Osteocyte (in vitro differentiated cells): ENCODE data around the gene SETD6. TPM values are rescaled to one million over a fixed set of nuclear protein-coding genes. Genes with fewer than 3 reads are reported as not detected.

Experiments used
- DNase-seq: peaks from one replicate; pipeline ENCODE4 v3.0.0; 2021; ENCODE audit warnings: mixed read lengths; ENCODE audit not compliant: unreplicated experiment; ENCODE audit errors: extremely low spot score
- H3K27ac Mint-ChIP-seq: one replicate; pipeline ENCODE4 v1.8.0; 2021; ENCODE audit warnings: mild to moderate bottlenecking, mixed read lengths; ENCODE audit not compliant: unreplicated experiment
- H3K27me3 Mint-ChIP-seq: one replicate; pipeline ENCODE4 v1.8.0; 2021; ENCODE audit warnings: mixed read lengths; ENCODE audit not compliant: unreplicated experiment
- H3K36me3 Mint-ChIP-seq: one replicate; pipeline ENCODE4 v1.8.0; 2021; ENCODE audit warnings: mixed read lengths; ENCODE audit not compliant: unreplicated experiment
- H3K4me1 Mint-ChIP-seq: one replicate; pipeline ENCODE4 v1.8.0; 2021; ENCODE audit warnings: mixed read lengths; ENCODE audit not compliant: unreplicated experiment
- H3K4me3 Mint-ChIP-seq: one replicate; pipeline ENCODE4 v1.8.0; 2021; ENCODE audit warnings: mild to moderate bottlenecking, moderate library complexity, mixed read lengths; ENCODE audit not compliant: unreplicated experiment
- H3K9me3 Mint-ChIP-seq: one replicate; pipeline ENCODE4 v1.8.0; 2021; ENCODE audit warnings: mixed read lengths; ENCODE audit not compliant: unreplicated experiment
- total RNA-seq: library from RNA; stranded (reverse); gene quantifications from 2 replicates; pipeline ENCODE4 v1.2.1, GENCODE V29; 2021
- TF ChIP-seq, protein P1 (sequence below): fragments of 200-600 bp; sonication (generic); IDR thresholded peaks from 2 replicates; pipeline ENCODE4 v1.5.0; 2021; ENCODE audit warnings: antibody characterized with exemption, mild to moderate bottlenecking, moderate library complexity

Gene SETD6
- total RNA-seq, 1 donor from 2014 or later: 19.9 TPM

DNA sequence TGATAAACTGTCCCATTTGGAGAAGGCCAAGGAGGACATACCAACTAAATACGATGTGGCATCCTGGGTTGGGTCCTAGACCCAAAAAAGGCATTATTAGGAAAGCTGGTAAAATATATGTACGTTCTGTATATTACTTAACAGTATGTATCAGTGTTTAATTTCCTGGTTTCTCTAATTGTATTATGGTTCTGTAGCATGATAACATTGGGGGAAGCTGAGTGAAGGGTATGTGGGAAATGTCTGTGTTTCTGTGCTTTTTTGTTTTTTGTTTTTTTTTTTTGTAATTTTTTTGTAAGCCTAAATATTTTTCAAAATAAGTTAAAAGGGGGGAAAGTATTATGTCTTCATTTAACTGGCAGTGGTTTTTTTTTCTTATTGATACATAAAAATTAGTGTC lies 36.9 kb upstream of the SETD6 start:
- Mint-ChIP-seq H3K36me3 (no peaks in the 10 kb centered on the region), H3K4me1 (peaks cover 5% of the 10 kb centered on the region), H3K27ac (no peak overlapping the region), H3K4me3 (no peak overlapping the region), H3K27me3 (peaks cover 32% of the 10 kb centered on the region), H3K9me3 (no peaks in the 10 kb centered on the region)
- TF ChIP-seq, protein P1, sequence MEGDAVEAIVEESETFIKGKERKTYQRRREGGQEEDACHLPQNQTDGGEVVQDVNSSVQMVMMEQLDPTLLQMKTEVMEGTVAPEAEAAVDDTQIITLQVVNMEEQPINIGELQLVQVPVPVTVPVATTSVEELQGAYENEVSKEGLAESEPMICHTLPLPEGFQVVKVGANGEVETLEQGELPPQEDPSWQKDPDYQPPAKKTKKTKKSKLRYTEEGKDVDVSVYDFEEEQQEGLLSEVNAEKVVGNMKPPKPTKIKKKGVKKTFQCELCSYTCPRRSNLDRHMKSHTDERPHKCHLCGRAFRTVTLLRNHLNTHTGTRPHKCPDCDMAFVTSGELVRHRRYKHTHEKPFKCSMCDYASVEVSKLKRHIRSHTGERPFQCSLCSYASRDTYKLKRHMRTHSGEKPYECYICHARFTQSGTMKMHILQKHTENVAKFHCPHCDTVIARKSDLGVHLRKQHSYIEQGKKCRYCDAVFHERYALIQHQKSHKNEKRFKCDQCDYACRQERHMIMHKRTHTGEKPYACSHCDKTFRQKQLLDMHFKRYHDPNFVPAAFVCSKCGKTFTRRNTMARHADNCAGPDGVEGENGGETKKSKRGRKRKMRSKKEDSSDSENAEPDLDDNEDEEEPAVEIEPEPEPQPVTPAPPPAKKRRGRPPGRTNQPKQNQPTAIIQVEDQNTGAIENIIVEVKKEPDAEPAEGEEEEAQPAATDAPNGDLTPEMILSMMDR: no peak
- no peak for DNase-seq

DNA sequence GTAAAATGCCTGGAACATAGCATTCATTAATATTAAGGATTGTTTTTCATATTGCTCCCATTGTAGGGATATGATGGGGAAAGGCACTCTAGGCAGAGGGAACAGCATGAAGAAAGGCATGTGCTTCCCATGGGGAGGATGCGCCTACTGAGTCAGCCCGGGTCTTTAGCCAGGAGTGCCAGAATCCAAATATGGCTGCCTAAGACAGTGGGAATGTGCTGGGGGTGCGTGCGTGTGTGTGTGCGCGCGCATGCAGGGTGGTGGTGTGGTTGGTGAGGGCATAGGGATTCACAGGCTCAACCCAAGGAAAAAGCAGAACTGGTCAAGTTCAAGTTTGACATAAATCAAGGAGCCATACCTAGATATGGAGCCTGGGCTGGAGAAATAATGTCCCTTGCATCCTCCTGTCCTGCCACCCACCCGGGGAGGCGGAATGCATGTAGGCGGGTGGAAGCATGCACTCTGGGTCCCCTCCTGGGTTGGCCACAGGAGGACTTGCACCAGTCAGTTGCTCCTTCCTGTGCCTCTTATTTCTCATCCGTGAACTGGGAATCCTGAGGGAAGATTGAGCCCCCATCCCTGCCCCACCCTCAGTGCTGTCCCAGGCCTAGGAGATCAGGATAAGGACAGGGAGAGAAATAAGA lies 34.0 kb upstream of the SETD6 start:
- TF ChIP-seq, protein P1: no peak
- Mint-ChIP-seq H3K4me3 (no peak overlapping the region), H3K9me3 (no peaks in the 10 kb centered on the region), H3K27ac (no peak overlapping the region), H3K27me3 (peaks cover 20% of the 10 kb centered on the region), H3K36me3 (no peaks in the 10 kb centered on the region), H3K4me1 (no peaks in the 10 kb centered on the region)
- DNase-seq: no peak

- no peaks in the 10 kb centered on the region for H3K36me3 Mint-ChIP-seq
- DNase-seq: no peak
These were observed 33.4 kb upstream of the SETD6 start for GRCh38 chr16:58481931-58482330.

GRCh38 chr16:58485184-58485887 lies 30.0 kb upstream of the SETD6 start:
- no peak for DNase-seq
- H3K27ac Mint-ChIP-seq: no peak overlapping the region
- TF ChIP-seq, protein P1: no peak
- H3K27me3 Mint-ChIP-seq: peaks cover 6% of the 10 kb centered on the region
- no peak overlapping the region for H3K4me3 Mint-ChIP-seq
- H3K4me1 Mint-ChIP-seq: no peaks in the 10 kb centered on the region
- no peaks in the 10 kb centered on the region for H3K9me3 Mint-ChIP-seq
- H3K36me3 Mint-ChIP-seq: no peaks in the 10 kb centered on the region

More at GRCh38 chr16:58481931-58482330, 33.4 kb upstream of the SETD6 start:
- Mint-ChIP-seq H3K27ac (no peak overlapping the region), H3K4me3 (no peak overlapping the region), H3K4me1 (no peaks in the 10 kb centered on the region), H3K9me3 (no peaks in the 10 kb centered on the region), H3K27me3 (peaks cover 20% of the 10 kb centered on the region)
- TF ChIP-seq, protein P1: no peak

DNA sequence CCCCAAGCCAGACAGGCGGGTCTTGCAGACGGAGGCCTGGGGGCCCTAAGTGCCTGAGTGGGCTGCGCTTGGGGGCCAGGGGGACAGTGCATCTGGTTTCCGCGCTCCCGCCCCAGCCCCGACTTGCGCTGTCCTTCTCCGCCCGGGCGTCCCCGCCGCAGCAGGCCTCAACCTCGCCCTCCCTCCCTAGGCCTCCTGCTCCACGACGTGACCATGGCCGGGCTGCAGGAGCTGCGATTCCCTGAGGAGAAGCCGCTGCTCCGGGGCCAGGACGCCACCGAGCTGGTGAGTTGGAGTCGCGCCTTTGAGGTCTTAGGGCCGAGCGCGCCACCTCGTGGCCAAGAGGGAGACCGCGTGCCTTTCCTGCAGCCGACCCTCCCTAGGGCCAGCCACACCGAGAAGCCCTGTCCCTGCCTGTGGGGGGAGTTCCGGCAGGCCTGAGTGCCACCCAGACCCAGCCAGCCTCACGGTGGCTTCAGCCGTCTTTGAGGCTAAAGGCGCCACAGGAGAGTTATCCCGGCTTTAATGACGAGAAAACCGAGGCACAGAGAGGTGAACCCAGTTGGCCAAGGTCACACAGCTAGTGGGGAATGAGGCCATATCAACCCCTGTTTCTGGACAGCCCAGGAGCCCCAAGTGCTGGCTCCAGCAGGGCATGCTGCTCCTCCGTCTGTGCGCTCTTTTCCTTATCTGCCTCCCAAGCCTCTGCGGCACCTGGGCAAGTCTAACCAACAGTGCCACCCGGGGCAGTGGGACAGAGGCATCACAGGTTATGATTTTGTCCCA lies 27.6 kb upstream of the SETD6 start:
- H3K36me3 Mint-ChIP-seq: no peaks in the 10 kb centered on the region
- H3K4me1 Mint-ChIP-seq: no peaks in the 10 kb centered on the region

More for the DNA sequence above, 27.6 kb upstream of the SETD6 start:
- Mint-ChIP-seq H3K9me3 (no peaks in the 10 kb centered on the region), H3K27ac (no peak overlapping the region), H3K4me3 (no peak overlapping the region), H3K27me3 (peaks cover 6% of the 10 kb centered on the region)
- DNase-seq: peak; percentile 94
- TF ChIP-seq, protein P1: peak; percentile 95
